Keratinocyte (primary cell): ENCODE measurements around the gene SPAG5. TPM values are rescaled to one million over a fixed set of nuclear protein-coding genes. Genes with fewer than 3 reads are reported as not detected.

Experiments
- DNase-seq: peaks from one replicate; pipeline ENCODE4 v3.0.0-alpha.2; 2011; ENCODE audit warnings: low read depth, missing footprints, low spot score
- FAIRE-seq: peaks from 2 replicates; lab custom pipeline; 2011; peaks lifted over from hg19 to GRCh38; lab: Jason Lieb, UNC
- H2AFZ ChIP-seq: 2 replicates; pipeline ENCODE4 v1.6.0; 2012; ENCODE audit warnings: low read length, control low read depth, inconsistent platforms; ENCODE audit not compliant: control insufficient read depth
- H3K27ac ChIP-seq: 2 replicates; pipeline ENCODE4 v1.5.1; 2011; ENCODE audit warnings: low read length; ENCODE audit not compliant: control insufficient read depth, insufficient read depth
- H3K27me3 ChIP-seq: 3 replicates; pipeline ENCODE4 v1.6.0; 2011; ENCODE audit warnings: low read length; ENCODE audit not compliant: control insufficient read depth, insufficient read depth; ENCODE audit errors: extremely low read depth
- H3K36me3 ChIP-seq, 2 experiments: 2 replicates in 1 of 2; 3 replicates in 1 of 2; pipeline ENCODE4 v1.5.1; 2011; ENCODE audit warnings: low read length in 2 of 2, mild to moderate bottlenecking in 1 of 2; ENCODE audit not compliant: control insufficient read depth in 2 of 2, insufficient read depth in 2 of 2; ENCODE audit errors: extremely low read depth in 1 of 2
- H3K4me1 ChIP-seq: 3 replicates; pipeline ENCODE4 v1.5.1; 2011; ENCODE audit warnings: low read length; ENCODE audit not compliant: control insufficient read depth, insufficient read depth; ENCODE audit errors: extremely low read depth
- H3K4me2 ChIP-seq: 3 replicates; pipeline ENCODE4 v1.6.0; 2011; ENCODE audit warnings: low read depth, low read length; ENCODE audit not compliant: control insufficient read depth, insufficient read depth; ENCODE audit errors: extremely low read depth
- H3K4me3 ChIP-seq, 3 experiments: fragments of 200-600 bp in 1 of 3; sonication (generic) in 1 of 3; 2 replicates in 2 of 3; 3 replicates in 1 of 3; pipeline ENCODE4 v1.5.1; 2011 to 2016; ENCODE audit warnings: low read length in 3 of 3, mild to moderate bottlenecking in 3 of 3, control low read depth in 2 of 3, inconsistent platforms in 1 of 3, low read depth in 1 of 3, mixed read lengths in 1 of 3, mixed run types in 1 of 3, moderate library complexity in 1 of 3; ENCODE audit not compliant: control insufficient read depth in 2 of 3, insufficient read depth in 2 of 3; ENCODE audit errors: extremely low read depth in 1 of 3
- H3K79me2 ChIP-seq: 2 replicates; pipeline ENCODE4 v1.6.0; 2012; ENCODE audit warnings: low read length; ENCODE audit not compliant: control insufficient read depth, insufficient read depth
- H3K9ac ChIP-seq: 3 replicates; pipeline ENCODE4 v1.6.0; 2011; ENCODE audit warnings: low read length; ENCODE audit not compliant: control insufficient read depth, insufficient read depth; ENCODE audit errors: extremely low read depth
- H3K9me1 ChIP-seq: 3 replicates; pipeline ENCODE4 v1.6.0; 2011; ENCODE audit warnings: low read length; ENCODE audit not compliant: control insufficient read depth, insufficient read depth; ENCODE audit errors: extremely low read depth
- H3K9me3 ChIP-seq: 2 replicates; pipeline ENCODE4 v1.5.1; 2012; ENCODE audit warnings: low read depth, low read length; ENCODE audit not compliant: control insufficient read depth
- H4K20me1 ChIP-seq: 3 replicates; pipeline ENCODE4 v1.6.0; 2011; ENCODE audit warnings: low read length; ENCODE audit not compliant: control insufficient read depth, insufficient read depth; ENCODE audit errors: extremely low read depth
- EZH2 ChIP-seq: IDR thresholded peaks from one replicate; pipeline ENCODE4 v1.6.1; 2012; ENCODE audit warnings: inconsistent platforms, mild to moderate bottlenecking, low read length, moderate library complexity
- dilution Hi-C: fragments of 300-500 bp; cut with MboI; formaldehyde crosslinking; loops from one replicate; pipeline ENCODE4 v1.7.0; 2020; ENCODE audit warnings: low sequenced_read_pairs; ENCODE audit not compliant: extremely low pct_ligation_motif_present
- polyA plus RNA-seq, 5 experiments: library from polyadenylated mRNA; depleted of rRNA in 3 of 5; stranded (reverse) in 3 of 5; stranded (forward) in 1 of 5; unstranded in 1 of 5; fragments of >200 nt; gene quantifications; 1 replicate in 1 of 5; 2 replicates in 3 of 5; 3 replicates in 1 of 5; pipeline versions ENCODE4 v1.2.1 to v1.2.3, GENCODE V29; 2011 to 2012; ENCODE audit warnings: missing spikeins in 2 of 5, low read depth in 1 of 5, low replicate concordance in 1 of 5
- TF ChIP-seq, protein P1 (sequence below), 3 experiments: IDR thresholded peaks in 1 of 3; conservative IDR thresholded peaks in 1 of 3; optimal IDR thresholded peaks in 1 of 3; 2 replicates in 2 of 3; 3 replicates in 1 of 3; pipeline versions ENCODE3 to v1.5.1; 2011; ENCODE audit warnings: low read length in 3 of 3, mild to moderate bottlenecking in 3 of 3, moderate library complexity in 2 of 3, control low read depth in 1 of 3, inconsistent platforms in 1 of 3; ENCODE audit not compliant: insufficient read depth in 2 of 3; ENCODE audit errors: extremely low read depth in 1 of 3

SPAG5 gene
- polyA plus RNA-seq, 1 donor (not counting 4 experiments of a cell fraction or from before 2014, with no cell fraction given), result 21.1 TPM

DNA sequence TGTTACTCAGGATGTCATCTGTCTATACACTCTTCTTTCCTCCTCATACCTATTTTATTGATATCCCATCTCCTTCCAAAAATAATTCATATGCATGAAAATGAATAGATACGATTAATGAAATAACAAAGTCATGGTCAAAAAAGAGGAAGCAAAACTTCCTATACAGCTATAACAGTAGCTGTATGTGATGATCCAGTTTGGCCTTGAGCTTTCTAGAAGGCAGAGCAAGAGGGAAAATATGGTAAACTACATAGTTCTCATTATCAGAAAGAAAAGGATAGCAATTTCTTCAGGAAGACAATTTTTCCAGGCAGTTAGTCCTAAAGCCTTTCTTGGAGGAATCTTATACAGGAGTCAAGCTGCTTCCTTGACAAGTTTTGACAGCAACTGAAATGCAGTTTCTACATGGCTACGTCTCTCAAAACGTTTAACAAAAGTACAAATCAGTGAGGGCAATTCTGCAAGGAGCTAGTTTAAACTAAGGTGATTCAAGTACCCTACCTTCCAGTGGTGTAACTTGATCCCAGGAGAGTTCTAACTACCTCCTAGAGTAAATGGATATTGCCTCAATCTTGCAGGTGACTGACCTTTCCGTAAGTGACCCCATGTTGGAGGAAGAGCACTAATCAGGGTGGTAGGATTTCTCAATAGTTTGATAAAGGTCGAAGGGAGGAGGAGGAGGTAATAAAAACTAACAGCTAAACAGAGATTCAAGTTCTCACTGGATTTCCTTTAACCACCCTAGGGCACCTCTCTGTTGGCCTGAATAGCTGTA, 1.0 kb downstream of the SPAG5 start:
- no peaks in the 10 kb centered on the region for H3K27me3 ChIP-seq
- no peak for DNase-seq
- H2AFZ ChIP-seq, result no peak overlapping the region
- dilution Hi-C loops, result no loop called here
- FAIRE-seq, result no peak
- no peaks in the 10 kb centered on the region for H3K9me1 ChIP-seq
- H3K27ac ChIP-seq, result peak overlapping the region; percentile 95
- H3K36me3 ChIP-seq, result peaks cover 0 to 6% of the 10 kb centered on the region in 2 experiments
- H3K4me2 ChIP-seq, result peak overlapping the region; percentile 74
- peaks cover 18% of the 10 kb centered on the region for H3K4me1 ChIP-seq
- no peaks in the 10 kb centered on the region for H3K9me3 ChIP-seq
- H3K4me3 ChIP-seq, result peak overlapping the region; percentile 64 to 89 (median 89)
- peaks cover 6% of the 10 kb centered on the region for H3K79me2 ChIP-seq
- TF ChIP-seq EZH2, result no peak
- TF ChIP-seq, protein P1, sequence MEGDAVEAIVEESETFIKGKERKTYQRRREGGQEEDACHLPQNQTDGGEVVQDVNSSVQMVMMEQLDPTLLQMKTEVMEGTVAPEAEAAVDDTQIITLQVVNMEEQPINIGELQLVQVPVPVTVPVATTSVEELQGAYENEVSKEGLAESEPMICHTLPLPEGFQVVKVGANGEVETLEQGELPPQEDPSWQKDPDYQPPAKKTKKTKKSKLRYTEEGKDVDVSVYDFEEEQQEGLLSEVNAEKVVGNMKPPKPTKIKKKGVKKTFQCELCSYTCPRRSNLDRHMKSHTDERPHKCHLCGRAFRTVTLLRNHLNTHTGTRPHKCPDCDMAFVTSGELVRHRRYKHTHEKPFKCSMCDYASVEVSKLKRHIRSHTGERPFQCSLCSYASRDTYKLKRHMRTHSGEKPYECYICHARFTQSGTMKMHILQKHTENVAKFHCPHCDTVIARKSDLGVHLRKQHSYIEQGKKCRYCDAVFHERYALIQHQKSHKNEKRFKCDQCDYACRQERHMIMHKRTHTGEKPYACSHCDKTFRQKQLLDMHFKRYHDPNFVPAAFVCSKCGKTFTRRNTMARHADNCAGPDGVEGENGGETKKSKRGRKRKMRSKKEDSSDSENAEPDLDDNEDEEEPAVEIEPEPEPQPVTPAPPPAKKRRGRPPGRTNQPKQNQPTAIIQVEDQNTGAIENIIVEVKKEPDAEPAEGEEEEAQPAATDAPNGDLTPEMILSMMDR (optimal IDR thresholded peaks at IDR 0.05 in 1 of 3, IDR thresholded peaks at IDR 0.05 in 1 of 3, conservative IDR thresholded peaks at IDR 0.05 in 1 of 3; ENCODE audit: extremely low read depth in 1 of 3, insufficient read depth in 2 of 3, low read length in 3 of 3), result no peak
- no peaks in the 10 kb centered on the region for H4K20me1 ChIP-seq
- peak overlapping the region; percentile 93 for H3K9ac ChIP-seq

DNA sequence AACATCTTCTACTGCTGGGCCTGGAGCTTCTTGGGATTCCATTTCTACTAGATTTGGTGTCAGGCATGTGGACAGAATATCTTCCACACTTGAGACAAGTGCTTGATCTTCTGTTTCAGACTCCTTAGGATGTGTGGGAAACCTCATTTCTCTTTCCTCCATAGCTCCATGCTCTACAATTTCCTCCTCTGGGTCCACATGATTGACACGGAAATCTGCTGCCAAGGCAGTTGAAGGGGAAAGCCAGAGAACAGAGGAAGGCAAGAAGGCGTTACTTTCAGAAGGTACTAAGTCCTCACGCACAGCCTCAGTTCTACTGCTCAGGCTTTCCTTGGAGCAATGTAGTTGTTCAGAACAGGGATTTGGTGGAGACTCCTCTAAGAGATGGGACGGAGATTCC, 6.6 kb downstream of the SPAG5 start:
- no peaks in the 10 kb centered on the region for H3K9me3 ChIP-seq
- H3K4me3 ChIP-seq, result no peak overlapping the region
- no peak for FAIRE-seq
- H3K4me1 ChIP-seq, result peaks cover under 1% of the 10 kb centered on the region
- H3K36me3 ChIP-seq, result peaks cover 15 to 17% of the 10 kb centered on the region in 2 experiments
- no peaks in the 10 kb centered on the region for H3K79me2 ChIP-seq
- H3K27me3 ChIP-seq, result no peaks in the 10 kb centered on the region
- no peaks in the 10 kb centered on the region for H3K9me1 ChIP-seq
- H4K20me1 ChIP-seq, result no peaks in the 10 kb centered on the region
- dilution Hi-C loops, result no loop called here
- no peak for DNase-seq
- no peak overlapping the region for H3K9ac ChIP-seq
- no peak overlapping the region for H3K4me2 ChIP-seq
- no peak overlapping the region for H3K27ac ChIP-seq
- H2AFZ ChIP-seq, result no peak overlapping the region
- TF ChIP-seq, protein P1 (optimal IDR thresholded peaks at IDR 0.05 in 1 of 3, IDR thresholded peaks at IDR 0.05 in 1 of 3, conservative IDR thresholded peaks at IDR 0.05 in 1 of 3; ENCODE audit: extremely low read depth in 1 of 3, insufficient read depth in 2 of 3, low read length in 3 of 3), result no peak
- TF ChIP-seq EZH2, result no peak
